GM15510 (cell line): Measurements from ENCODE around the gene ARG2.

Experiments
- POLR2A ChIP-seq: IDR thresholded peaks from 3 replicates; pipeline ENCODE4 v1.6.1; 2011; ENCODE audit warnings: borderline replicate concordance; ENCODE audit not compliant: insufficient read length; ENCODE audit errors: extremely low read depth

ARG2 gene

GRCh38 chr14:67609642-67610310 lies 9.9 kb upstream of the ARG2 start:
- no peak for TF ChIP-seq POLR2A

GRCh38 chr14:67610491-67610890 lies 9.2 kb upstream of the ARG2 start:
- TF ChIP-seq POLR2A: no peak

- no peak for TF ChIP-seq POLR2A
These were observed 1.1 kb upstream of the ARG2 start for GRCh38 chr14:67618617-67619063.

DNA sequence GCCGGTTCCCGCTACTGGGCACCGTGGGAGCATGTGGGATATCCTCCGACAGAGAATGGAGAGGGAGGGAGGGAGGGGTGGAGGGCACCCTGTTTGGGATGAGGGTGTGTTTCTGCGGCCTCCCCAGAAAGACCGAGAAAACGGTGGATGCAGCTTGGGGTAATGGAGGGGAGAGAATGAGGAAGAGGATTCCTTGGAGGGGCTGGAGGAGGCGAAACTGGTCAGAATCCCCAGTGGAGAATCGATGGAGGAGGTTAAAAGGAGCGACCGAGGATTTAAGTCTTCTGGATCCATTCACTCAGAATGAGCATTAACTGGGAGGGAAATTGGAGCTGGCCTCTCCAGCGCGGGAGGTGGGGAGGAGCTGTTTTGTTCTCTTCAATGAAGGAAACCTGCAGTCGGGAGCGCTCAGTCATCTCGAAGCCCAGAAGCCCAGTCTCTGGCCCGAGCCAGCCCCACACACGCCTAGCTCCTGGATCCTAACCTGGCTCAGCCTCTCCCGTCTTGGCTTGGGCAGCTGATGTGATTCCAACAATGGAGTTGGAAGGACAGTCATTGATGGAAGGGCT lies 581 bp downstream of the ARG2 start:
- TF ChIP-seq POLR2A: no peak

DNA sequence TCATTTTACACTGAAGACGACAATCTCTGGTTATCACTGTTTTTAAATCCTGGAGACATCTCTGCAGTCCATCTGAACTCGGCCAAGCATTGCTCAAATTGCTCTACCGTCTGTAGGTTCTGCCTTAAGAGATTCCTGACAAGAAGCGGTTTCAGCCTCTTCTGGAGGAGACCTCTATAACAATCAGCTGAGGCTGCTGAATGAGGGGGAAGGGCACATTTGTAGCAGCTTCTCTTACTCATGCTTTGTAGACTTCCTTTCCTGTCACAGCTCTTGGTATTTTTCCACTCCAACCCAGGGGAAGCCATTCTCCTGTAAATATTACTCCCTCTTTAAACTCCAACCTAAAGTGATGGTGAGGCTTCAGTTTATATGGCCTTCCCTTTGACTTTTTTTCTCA lies 3.0 kb downstream of the ARG2 start:
- no peak for TF ChIP-seq POLR2A

DNA sequence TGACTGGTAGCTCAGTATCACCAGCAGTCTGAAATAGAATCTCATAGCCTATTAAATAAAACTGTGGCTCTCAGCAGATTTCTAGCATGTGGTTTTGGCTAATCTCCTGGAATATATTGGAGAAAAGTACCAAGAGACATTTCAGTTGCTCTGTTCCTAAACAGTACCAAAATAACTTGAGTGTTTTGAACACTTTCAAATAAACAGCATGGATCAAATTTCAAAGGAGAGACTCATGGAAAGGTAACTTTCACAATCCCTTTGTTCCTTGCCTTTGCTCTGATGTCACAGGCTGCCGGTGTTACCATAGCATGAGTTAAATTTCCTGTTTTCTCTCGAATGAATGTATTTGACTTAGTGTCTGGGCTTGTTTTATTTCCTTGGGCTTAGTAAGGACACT lies 3.4 kb downstream of the ARG2 start:
- TF ChIP-seq POLR2A: no peak

GRCh38 chr14:67627519-67627918 lies 7.8 kb downstream of the ARG2 start:
- no peak for TF ChIP-seq POLR2A

DNA sequence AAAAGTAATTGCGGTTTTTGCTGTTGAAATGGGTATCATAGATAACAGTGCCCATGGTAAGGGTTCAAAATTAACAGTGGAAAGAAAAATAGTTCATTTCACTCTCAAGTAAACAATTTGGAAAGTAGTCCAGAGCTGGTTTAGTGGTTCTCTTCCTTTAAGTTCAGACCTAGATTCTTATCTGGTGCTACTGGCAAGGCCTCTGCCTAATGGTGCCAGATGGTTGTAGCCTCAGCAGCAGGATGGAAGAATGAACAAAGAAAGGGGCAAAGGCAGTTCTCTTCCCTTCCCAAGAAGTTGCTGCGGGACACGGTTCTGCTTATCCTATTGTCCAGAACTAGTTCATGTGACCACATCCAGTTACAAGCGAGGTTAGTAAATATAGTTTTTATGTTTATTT lies 10.5 kb downstream of the ARG2 start:
- no peak for TF ChIP-seq POLR2A

DNA sequence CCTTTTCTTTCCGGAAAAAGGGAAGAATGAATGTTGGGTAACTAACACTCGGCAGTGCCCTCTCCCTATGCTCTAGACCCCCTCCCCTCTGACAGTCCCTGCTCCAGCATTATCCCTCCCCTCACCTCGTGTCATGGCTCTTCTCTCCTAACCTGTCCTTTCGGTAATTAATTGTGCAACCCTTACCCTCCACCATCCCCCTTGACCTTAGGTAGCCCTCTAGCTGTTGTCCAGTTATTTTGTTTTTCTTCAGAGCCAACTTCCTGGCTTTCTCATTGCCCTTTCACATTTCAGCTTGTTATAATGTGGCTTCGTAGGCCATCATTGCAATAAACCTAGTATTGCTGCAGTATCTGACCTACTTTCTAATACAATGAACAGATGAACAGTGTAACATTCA lies 11.2 kb downstream of the ARG2 start:
- no peak for TF ChIP-seq POLR2A

DNA sequence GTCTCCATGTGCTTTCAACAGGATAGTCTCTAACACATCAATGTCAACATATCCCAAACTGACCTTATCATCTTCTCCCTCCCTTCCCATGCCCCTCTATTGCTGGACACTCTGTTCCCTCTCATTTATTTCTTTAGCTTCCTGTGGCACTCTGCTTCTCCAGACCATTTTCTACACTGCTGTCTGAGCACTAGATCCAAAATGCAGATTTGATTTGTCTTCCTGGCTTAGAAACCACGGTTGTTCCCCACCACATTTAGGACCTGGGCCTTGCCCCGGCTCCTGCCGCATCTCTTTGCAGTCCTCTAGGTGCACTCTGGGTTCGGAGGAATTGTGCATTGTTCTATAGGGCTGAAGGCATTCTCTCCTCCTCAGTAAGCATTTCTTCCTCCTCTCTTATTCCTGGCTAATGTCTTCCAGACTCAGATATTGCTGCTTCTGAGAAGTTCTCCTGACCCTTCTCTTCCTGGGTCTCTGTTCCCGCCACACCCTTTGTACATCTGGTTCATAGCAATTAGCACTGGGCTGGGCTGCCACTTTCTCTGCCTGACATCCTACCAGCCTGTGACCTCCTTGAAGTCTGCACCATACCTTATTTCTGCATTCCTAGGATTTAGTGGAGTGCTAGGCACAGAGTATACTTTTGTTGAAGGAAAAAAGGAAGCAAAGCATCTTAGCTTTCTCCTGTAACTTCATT lies 13.9 kb downstream of the ARG2 start:
- no peak for TF ChIP-seq POLR2A

GRCh38 chr14:67636361-67636919 lies 16.7 kb downstream of the ARG2 start:
- TF ChIP-seq POLR2A: no peak

DNA sequence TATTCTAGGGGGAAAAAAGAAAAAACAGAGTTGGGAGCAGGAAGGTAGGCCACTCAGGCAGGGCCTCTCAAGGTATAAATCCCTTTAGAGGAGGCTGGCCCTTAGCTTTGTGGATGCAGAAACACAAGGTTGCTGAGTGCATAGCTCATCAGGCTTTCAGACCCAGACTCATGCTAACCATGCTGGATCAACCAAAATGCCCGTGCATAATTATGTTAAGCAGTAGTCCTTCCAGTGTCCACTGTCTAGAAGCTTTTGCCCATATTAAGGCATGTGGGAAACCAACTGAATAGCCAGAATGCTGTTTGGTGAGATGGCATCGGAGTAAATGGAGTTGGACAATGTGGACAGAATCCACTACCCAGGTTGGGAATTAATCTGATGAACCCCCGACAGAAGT lies 18.9 kb downstream of the ARG2 start:
- no peak for TF ChIP-seq POLR2A

DNA sequence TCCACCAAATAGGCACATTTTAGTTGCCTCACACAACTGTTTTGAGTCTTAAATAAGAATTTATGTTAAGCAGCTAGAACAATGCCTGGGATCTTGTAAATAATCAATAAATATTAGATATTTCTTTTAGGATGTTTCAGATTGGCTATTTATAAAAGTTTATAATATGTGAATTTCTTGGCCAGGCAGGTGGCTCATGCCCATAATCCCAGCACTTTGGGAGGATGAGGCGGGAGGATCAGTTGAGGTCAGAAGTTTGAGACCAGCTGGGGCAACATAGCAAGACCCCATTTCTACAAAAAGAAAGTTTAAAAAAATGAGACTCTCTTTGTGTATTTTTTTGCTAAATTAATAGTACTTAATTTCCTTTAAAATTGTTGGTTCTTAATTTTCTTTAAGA lies 21.8 kb downstream of the ARG2 start:
- no peak for TF ChIP-seq POLR2A

DNA sequence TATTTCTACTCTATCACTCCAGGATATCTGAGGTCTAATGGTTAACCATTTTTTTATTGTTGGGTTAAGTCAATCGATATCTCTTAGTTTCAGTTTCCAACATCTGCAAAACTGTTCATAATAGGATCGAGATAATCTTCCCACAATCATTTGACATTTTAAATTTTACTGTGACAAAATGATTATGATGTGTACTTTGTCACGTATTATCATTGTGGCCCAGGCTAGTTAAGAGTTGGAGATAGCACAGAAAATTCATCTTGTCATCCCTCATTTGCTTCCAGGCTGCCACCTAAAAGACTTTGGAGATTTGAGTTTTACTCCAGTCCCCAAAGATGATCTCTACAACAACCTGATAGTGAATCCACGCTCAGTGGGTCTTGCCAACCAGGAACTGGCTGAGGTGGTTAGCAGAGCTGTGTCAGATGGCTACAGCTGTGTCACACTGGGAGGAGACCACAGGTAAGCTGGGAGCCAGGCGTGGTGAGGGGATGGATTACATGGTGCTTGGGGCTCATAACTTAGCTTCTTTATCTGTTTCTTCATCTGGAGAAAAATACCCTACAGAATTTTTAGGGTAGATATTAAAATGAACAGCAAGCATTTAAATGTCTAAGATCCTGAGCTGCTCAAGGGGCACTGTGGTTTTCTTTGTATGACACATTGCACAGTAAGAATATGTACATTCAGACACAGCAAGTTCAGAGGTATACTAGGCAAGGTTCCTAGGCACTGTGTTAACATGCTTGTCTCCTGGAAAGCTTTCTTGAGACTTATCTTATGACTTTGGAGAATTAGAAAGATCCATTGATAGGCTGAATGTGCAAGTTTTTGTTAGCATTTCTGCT lies 22.4 kb downstream of the ARG2 start:
- no peak for TF ChIP-seq POLR2A

DNA sequence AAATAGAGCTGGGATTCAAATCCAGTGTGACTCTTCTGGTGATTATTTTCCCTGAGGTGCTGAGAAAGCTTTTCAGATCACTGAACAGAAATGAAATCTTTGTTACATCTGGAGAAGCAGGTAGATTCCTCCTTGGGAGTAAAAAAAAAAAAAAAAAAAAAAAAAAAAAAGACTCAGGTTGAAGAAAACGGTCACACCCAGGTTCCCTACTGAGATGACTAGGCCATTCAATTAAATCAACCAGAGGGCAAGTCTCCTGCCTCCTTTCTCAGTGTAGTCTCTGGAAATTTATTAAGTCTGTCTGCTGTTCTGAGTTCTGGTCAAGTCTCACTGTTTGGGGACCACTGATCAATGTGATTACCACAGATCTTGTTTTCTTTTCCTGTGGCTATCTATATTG lies 24.0 kb downstream of the ARG2 start:
- no peak for TF ChIP-seq POLR2A

DNA sequence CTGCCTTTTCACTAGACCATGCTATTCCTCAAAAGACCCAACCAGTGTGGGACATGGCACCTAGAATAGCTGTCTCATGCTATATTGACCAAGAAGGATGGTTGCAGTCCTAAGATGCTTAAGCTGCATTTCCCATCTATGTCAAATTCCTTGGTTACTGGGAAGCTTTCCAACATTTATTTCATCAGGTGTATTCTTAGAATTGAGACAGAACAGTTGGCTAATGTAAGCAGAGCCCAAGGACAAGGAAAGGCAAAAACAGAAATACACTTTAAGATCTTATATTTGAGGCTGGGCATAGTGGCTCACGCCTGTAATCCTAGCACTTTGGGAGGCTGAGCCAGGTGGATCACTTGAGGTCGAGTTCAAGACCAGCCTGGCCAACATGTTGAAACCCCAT lies 24.7 kb downstream of the ARG2 start:
- no peak for TF ChIP-seq POLR2A

DNA sequence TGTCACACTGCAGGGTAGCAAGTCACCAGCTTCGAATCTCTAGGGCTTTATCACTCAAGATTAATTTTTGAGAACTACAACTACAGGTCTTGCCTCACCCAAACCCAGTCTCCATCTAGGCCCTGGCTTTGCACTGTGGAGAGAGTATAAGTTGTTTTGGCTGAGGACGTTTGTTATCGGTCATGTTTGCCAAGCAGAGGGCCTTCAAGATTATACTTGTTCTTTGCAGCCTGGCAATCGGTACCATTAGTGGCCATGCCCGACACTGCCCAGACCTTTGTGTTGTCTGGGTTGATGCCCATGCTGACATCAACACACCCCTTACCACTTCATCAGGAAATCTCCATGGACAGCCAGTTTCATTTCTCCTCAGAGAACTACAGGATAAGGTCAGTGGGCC lies 25.7 kb downstream of the ARG2 start:
- no peak for TF ChIP-seq POLR2A
